Fibroblast of skin of back (primary cell): ENCODE measurements around the gene ATP6AP2. TPM values are rescaled to one million over a fixed set of nuclear protein-coding genes. Genes with fewer than 3 reads are reported as not detected.
"Not testable (repeated sequence)": the region's sequence is repeated elsewhere in the genome, so short reads cannot be mapped to it uniquely, and the experiment has no call there.

ENCODE experiments used
- DNase-seq: peaks from one replicate; pipeline ENCODE4 v3.0.0-alpha.2; 2013
- polyA plus RNA-seq, 2 experiments: library from polyadenylated mRNA; unstranded; fragments of 120-200 nt; gene quantifications; one replicate each; pipeline ENCODE4 v1.2.1, GENCODE V29; 2013; ENCODE audit not compliant: insufficient read length in 2 of 2

ATP6AP2 gene
- 138 TPM for polyA plus RNA-seq (2013, experiment 1 of 2; ENCODE audit: insufficient read length)
- 144 TPM for polyA plus RNA-seq (2013, experiment 2 of 2; ENCODE audit: insufficient read length)

DNA sequence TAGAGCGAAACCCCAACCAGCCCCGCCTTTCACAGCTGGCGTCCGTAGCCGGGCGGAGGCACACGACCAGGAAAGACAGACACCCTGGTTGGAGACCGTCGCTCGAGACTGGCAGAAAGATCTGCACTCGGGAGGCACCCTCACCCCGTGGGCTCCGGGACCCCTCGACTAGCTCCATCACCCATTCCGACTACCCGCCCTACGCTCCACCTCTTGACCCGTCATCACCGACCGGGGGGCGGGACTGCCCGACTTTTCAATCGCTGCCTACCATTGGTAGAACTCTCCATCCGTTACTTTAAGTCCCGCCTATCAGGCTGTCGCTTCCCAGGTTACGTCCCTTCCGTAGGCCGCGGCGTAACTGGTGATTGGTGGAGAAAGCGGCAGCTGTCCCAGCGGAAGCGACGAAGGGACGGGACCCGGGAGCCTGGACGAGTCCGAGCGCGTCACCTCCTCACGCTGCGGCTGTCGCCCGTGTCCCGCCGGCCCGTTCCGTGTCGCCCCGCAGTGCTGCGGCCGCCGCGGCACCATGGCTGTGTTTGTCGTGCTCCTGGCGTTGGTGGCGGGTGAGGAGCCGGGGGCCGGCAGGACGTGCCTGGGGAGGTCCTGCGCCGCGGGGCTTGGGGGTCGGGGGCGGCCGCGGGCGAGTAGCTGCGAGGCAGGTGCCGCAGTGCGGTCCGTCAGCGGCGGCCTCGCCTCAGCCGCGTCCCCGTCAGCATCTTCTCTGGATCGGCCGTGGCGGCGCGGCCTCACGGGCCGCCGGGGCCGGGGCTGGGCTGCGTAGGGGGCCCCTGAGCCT is at the start of gene ATP6AP2:
Gene ATP6AP2 (plus strand): TSS at position 434 of the 799 bp plus-strand sequence. CDS start 96 bp downstream, at position 530.
- DNase-seq: peak; percentile 94

GRCh38 chrX:40531056-40531826 is 49.5 kb upstream of the ATP6AP2 start:
- DNase-seq: no peak

DNA sequence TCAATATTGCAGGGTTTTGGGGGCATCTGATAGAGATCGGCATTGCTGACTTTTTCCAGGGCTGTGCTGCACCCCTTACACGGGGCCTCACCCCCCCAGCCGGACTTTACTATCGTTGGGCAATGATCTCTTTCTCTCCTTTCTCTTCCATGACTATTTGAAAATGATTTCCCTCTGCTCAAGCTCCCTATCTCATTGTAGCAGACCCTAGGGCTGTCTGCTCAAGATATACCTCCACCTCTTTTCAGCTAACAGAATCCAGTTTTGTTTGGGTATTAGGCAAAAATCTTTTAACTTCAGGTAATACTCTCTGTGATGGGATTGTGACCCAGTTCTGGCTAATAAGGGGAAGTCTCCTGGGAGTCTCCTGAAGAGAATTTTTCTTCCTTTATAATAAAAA is 43.5 kb upstream of the ATP6AP2 start:
- no peak for DNase-seq

- DNase-seq: no peak
These were observed 42.4 kb upstream of the ATP6AP2 start for GRCh38 chrX:40538406-40538805.

GRCh38 chrX:40539214-40540142 is 41.3 kb upstream of the ATP6AP2 start:
- peak; percentile 52 for DNase-seq

DNA sequence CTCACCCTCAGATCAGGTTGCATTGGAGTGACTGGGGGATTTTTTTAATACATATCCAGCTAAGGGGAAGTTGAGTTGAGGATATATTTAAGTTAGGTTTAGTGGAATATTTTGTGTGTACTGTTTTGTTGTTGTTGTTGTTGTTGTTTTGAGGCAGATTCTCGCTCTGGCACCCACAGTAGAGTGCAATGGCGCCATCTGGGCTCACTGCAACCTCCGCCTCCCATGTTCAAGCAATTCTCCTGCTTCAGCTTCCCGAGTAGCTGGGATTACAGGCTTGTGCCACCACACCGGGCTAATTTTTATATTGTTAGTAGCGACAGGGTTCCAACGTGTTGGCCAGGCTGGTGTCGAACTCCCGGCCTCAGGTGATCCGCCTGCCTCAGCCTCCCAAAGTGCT is 38.6 kb upstream of the ATP6AP2 start:
- DNase-seq: no peak

DNA sequence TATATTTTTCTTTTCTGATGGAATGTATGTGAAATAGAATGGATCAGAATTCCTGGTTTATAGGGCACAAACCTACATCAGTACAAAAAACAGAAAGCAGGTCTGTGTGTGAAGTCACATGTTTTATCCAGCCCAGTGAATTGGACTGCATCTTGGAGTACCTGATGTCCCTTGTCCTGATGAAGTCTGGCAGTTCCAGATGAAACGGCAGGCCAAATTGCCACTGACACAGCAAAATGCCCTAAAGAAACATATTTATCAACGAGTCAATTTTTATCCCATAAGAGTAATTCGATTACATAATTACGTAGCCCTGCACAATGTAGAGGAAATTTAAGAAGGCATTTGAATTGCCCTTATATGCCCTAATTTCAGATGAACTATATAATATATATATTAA is 37.8 kb upstream of the ATP6AP2 start:
- DNase-seq: no peak

- DNase-seq: peak; percentile 34
These were observed 37.0 kb upstream of the ATP6AP2 start for GRCh38 chrX:40543661-40544328.

GRCh38 chrX:40544343-40545266 is 36.2 kb upstream of the ATP6AP2 start:
- peak; percentile 9 for DNase-seq

DNA sequence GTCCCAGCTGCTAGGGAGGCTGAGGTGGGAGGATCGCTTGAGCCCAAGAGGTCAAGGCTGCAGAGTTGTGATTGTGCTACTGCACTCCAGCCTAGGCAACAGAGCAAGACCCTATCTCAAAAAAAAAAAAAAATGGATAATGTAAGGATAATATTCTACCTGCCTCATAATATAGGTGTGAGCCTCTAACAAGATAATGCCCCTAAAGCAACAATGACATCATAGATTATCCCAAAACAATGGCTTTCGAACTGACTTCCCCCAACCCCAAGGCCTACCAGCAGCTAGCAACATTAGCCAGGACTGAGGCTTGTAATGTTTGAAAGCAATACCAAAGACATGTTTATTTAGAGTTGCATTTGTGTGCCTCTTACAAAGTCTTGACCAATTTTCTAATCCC is 33.9 kb upstream of the ATP6AP2 start:
- DNase-seq: no peak

GRCh38 chrX:40550066-40550465 is 30.7 kb upstream of the ATP6AP2 start:
- no peak for DNase-seq

- peak; percentile 13 for DNase-seq
These were observed 28.0 kb upstream of the ATP6AP2 start for GRCh38 chrX:40552768-40553167.

- no peak for DNase-seq
These were observed 22.2 kb upstream of the ATP6AP2 start for GRCh38 chrX:40558590-40558989.

- no peak for DNase-seq
These were observed 17.0 kb upstream of the ATP6AP2 start for GRCh38 chrX:40563784-40564183.

GRCh38 chrX:40564447-40564846 is 16.3 kb upstream of the ATP6AP2 start:
- no peak for DNase-seq

DNA sequence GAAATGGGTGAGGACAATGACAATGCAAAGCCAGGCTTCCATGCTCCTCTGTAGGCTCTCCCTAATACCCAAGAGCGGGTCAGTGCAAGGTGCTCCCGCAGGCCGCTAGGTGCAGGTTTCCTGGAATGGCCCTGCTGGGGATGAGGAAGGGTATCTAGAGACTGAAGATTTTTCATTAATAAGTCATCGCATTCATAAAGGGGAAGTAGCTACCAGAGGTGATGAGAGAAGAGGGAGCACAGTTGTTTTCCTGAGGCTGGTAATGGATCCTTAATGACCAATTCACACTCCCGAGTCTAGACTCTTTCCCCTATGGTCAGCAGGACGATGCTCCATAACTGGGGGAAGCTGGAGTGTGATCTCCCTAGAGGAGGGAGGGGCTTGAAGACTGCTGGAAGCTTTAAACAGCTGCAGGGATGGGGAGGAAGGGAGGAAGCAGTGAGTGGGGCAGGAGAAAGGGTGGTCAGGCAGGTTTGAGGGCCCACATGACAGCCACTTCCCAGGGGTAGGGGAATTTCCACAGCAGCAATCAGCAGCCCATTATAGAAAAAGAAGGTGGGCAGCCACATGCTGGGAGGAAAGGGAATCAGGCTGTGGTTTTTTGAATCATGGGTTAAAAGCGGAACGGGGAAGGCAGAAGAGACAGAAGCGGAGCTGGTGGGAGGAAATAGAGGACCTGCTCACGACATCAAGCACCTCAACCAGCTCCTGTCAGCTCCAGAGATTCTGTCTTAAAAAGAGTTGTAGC is 10.2 kb upstream of the ATP6AP2 start:
- no peak for DNase-seq

DNA sequence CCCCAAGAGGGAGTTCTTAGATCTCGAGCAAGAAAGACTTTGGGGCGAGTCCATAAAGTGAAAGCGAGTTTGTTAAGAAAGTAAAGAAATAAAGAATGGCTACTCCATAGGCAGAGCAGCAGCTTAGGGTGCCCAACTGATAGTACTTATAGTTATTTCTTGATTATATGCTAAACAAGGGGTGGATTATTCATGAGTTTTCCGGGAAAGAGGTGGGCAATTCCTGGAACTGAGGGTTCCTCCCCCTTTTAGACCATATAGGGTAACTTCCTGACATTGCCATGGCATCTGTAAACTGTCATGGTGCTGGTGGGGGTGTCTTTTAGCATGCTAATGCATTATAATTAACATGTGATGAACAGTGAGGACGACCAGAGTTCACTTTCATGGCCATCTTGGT is 9.6 kb upstream of the ATP6AP2 start:
- not testable (repeated sequence) for DNase-seq

GRCh38 chrX:40571600-40571999 is 9.2 kb upstream of the ATP6AP2 start:
- no peak for DNase-seq

DNA sequence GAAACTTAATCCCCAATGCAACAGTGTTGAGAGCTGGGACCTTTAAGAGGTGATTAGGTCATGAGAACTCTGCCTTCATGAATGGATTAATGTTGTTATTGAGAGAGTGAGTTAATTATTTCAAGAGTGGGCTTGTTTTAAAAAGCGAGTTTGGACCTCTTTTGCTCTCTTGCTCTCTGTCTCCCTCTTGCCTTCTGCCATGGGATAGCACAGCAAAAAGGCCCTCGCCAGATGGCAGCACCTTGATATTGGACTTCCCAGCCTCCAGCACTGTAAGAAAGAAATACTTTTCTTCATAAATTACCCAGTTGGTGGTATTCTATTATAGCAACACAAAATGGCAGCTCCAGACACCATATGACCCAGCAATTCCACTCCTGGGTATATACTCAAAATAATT is 7.0 kb upstream of the ATP6AP2 start:
- peak; percentile 0 for DNase-seq

GRCh38 chrX:40575411-40575810 is 5.4 kb upstream of the ATP6AP2 start:
- peak; percentile 32 for DNase-seq
